NOMO-1 treated with dmso at 0.1 percent for 144 hours (cell line): ENCODE data around the gene VSIG2.

Experiments
- DNase-seq: peaks from one replicate; lab custom pipeline; 2025; ENCODE audit not compliant: unreplicated experiment; lab: John Stamatoyannopoulos, UW

The VSIG2 gene

DNA sequence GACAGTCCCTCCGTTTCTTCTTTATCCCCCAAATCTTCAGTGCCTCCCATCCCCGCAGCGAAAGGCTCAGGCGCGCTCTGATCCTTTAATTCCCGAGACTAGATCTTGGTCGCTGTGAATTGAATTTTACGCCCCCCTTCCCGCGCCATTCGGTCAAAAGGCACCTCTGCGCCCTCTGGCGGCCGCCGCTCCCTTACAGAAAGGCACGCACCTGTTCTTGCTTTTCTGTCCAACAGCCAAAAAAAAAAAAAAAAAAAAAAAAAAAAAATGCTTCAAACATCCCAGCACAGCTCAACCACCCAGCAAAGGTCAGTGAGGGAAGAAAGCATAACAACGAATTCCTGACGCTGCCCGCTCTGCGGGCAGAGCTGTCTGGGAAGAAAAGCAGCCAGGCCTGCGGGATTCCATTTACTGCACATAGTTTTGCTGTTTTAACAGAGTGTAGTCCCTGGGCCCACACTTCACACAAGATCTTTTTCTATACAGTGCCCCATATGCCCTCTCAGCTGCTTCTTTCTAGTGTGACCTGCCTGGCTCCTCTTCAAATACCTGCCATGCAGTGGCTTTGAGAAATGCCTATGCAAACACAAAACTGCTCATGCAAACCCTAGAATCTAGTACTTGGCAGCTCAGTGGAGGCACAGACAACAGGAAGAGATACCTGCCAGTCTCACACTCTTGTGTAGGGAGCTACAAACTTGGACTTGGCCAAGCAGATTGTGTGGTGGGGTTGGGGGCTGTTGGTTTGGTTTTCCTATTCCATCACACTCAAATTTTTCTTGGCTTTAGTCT, 11.3 kb upstream of the VSIG2 start:
- DNase-seq: peak; percentile 36

DNA sequence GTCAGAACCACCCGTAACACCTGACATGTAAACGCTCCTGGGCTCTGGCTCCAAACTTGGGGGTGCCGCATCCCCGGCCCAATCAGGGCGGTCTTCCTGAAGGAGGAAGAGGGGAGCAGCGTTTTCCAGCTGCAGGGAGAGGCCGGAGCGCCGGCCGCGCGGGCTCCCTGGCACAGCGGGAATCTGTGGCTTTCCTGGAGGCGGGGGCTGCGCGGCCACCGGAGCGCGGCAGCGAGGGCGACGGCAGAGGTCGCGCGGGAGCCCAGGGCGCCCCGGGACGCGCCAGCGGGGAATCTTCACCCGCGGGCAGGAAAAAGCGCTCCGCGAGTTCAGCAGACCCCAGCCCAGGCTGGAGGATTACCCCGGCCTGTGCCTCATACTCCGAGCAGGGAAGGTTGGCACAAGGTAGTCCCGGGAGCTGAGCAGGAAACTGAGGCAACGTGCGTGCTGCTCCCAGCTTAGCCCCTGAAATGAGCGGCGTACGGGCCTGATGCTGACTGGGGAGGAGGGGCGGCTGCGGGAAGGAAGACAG, 10.6 kb upstream of the VSIG2 start:
- no peak for DNase-seq

DNA sequence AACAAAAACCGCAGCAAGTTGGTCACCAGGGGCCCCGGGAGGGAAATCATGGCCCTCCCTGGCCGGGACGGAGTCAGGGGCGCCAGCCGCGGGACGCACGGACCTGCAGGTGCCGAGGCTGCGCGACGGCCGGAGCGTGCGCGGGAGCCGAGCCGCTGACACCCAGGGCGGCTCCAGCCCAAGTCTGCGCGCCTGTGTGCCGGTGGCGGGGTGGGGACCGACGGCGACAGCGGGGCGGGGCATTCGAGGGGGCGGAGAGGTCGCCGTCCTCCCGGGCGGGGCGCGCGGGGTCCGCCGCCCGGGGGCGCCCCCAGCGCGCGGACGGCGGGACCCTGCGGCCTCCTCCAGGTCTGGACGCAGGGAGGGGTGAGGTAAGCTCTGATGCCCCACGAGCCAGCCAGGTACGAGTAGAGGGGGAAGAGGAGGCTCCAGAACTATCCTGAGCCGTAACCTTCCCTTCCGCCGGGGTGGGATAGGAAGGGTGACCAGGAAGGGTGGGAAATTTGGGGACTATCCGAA, 10.1 kb upstream of the VSIG2 start, which contains the start of gene ESAM:
Gene ESAM (minus strand): TSS at position 186 of the 519 bp plus-strand sequence. CDS start 136 bp downstream, at position 50.
- DNase-seq: peak; percentile 31

GRCh38 chr11:124761301-124762104, 9.4 kb upstream of the VSIG2 start:
- DNase-seq: no peak

DNA sequence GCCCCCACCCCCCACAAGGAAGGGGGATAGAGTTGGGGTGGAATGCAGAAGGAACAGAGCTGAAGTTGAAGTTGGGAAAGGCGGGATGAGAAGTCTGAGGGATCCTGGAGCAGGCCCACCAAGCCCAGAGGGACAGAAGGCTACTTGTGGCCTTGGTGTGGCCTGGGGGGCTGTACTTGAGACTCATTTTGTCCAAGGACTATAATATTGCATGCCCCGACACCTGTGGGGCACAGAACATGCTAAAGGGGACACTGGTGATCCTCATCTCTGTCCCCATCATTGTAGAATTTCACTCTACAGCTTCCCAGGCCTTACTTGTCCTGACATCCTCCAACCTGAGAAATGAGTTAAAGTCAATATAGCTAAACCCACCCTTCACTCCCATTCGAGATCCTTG, 8.8 kb upstream of the VSIG2 start:
- no peak for DNase-seq

- DNase-seq: no peak
Measured at GRCh38 chr11:124760205-124760652, 8.2 kb upstream of the VSIG2 start.

GRCh38 chr11:124759266-124760204, 7.5 kb upstream of the VSIG2 start:
- no peak for DNase-seq

GRCh38 chr11:124758355-124759265, 6.6 kb upstream of the VSIG2 start:
- DNase-seq: peak; percentile 95

- no peak for DNase-seq
Measured at GRCh38 chr11:124757320-124757719, 5.3 kb upstream of the VSIG2 start.

- no peak for DNase-seq
Measured at GRCh38 chr11:124756753-124757227, 4.7 kb upstream of the VSIG2 start.

GRCh38 chr11:124756033-124756752, 4.1 kb upstream of the VSIG2 start:
- no peak for DNase-seq

GRCh38 chr11:124754710-124755109, 2.7 kb upstream of the VSIG2 start:
- no peak for DNase-seq

GRCh38 chr11:124754309-124754708, 2.3 kb upstream of the VSIG2 start:
- DNase-seq: no peak

DNA sequence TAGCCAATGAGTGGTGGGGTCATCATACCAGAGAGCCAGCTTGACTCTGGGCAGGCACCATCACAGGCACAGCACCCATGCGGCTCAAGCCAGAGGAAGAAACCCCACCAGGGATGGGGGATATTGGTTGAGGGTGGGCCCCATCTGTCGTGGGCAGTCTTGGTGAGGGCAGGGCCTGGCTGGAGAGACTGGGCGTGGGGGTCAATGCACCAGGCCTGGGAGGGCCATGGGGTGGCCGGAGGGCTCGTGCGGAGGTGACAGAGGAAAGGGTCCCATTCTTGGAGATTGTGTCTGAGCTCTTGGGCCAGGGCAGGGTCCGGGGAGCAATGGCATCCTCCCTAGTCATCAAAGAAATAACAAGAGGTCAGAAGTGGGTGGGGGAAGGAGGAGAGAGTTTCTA, 1.6 kb upstream of the VSIG2 start:
- no peak for DNase-seq

GRCh38 chr11:124753205-124753604, 1.1 kb upstream of the VSIG2 start:
- no peak for DNase-seq

- DNase-seq: no peak
Measured at GRCh38 chr11:124752471-124753102, 532 bp upstream of the VSIG2 start.

GRCh38 chr11:124751391-124751740, 689 bp downstream of the VSIG2 start:
- DNase-seq: no peak

DNA sequence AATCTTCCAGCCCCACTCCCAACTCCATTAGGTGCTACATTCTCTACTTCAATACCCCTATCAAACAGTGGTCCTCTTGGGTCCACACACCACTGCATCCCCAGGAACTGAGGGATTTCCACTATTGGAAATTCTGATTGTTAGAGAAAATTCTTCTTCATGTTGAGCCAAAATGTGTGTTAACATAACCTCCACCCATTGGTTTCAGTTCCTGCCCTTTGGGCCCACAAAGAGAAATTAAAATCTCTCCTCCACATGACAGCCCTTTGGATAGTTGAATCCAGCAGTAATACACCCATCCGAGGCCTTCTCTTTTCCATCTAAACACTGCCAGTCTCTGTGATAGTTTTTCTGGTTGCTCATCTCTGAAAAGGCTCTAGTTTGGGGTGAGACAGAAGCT, 2.1 kb downstream of the VSIG2 start:
- no peak for DNase-seq
